Large intestine (tissue), 12 donors: ENCODE measurements around the gene LIPN. TPM values are rescaled to one million over a fixed set of nuclear protein-coding genes. Genes with fewer than 3 reads are reported as not detected.
"Not testable (repeated sequence)": the region's sequence is repeated elsewhere in the genome, so short reads cannot be mapped to it uniquely, and the experiment has no call there.

Experiments
- DNase-seq, 2 donors: peaks; one replicate each; pipeline versions ENCODE4 v3.0.0 to v3.0.0-alpha.2; 2013
- H3K27ac ChIP-seq: one replicate; pipeline ENCODE4 v1.5.1; 2013; ENCODE audit warnings: low read length
- H3K27me3 ChIP-seq: 2 replicates; pipeline ENCODE4 v1.6.1; 2013; ENCODE audit warnings: low read length; ENCODE audit not compliant: control insufficient read depth, insufficient read depth
- H3K36me3 ChIP-seq: 2 replicates; pipeline ENCODE4 v1.6.1; 2013; ENCODE audit warnings: low read length; ENCODE audit not compliant: control insufficient read depth, insufficient read depth
- H3K4me1 ChIP-seq: one replicate; pipeline ENCODE4 v1.6.1; 2013; ENCODE audit warnings: low read length; ENCODE audit not compliant: control insufficient read depth, insufficient read depth
- H3K4me3 ChIP-seq: one replicate; pipeline ENCODE4 v1.5.1; 2013; ENCODE audit warnings: low read length
- H3K9me3 ChIP-seq: one replicate; pipeline ENCODE4 v1.6.1; 2013; ENCODE audit warnings: mild to moderate bottlenecking, low read depth, low read length, moderate library complexity; ENCODE audit not compliant: control insufficient read depth
- WGBS: methylation state at CpG from one replicate; pipeline ENCODE4 v1.1.5; 2013; ENCODE audit warnings: low lambda C conversion rate; ENCODE audit not compliant: insufficient coverage; 5-methylcytosine and 5-hydroxymethylcytosine counted together
- long read RNA-seq, 11 donors: transcript quantifications; one replicate each; lab custom pipeline, GENCODE V29; 2026
- polyA plus RNA-seq: library from polyadenylated mRNA; unstranded; fragments of 120-200 nt; gene quantifications from one replicate; pipeline ENCODE4 v1.2.1, GENCODE V29; 2013

Gene LIPN
- polyA plus RNA-seq = not detected
- long read RNA-seq, donor 1 = 0 reads
- long read RNA-seq, donor 2 = 0 reads
- long read RNA-seq, donor 3 = 0 reads
- long read RNA-seq, donor 4 = 0 reads
- long read RNA-seq, donor 5 = 0 reads
- long read RNA-seq, donor 6 = 0 reads
- long read RNA-seq, donor 7 = 0 reads
- long read RNA-seq, donor 8 = 0 reads
- long read RNA-seq, donor 9 = 0 reads
- long read RNA-seq, donor 10 = 0 reads
- long read RNA-seq, donor 11 = 0 reads

GRCh38 chr10:88759366-88760101 is at the start of gene LIPN:
TSS of gene LIPN (plus strand) at chr10:88760020. CDS start at chr10:88761406, 1,386 bp downstream.
- no peaks in the 10 kb centered on the region for H3K36me3 ChIP-seq
- no peaks in the 10 kb centered on the region for H3K9me3 ChIP-seq
- no peaks in the 10 kb centered on the region for H3K27me3 ChIP-seq
- no peak within 1 kb of the TSS for H3K27ac ChIP-seq
- WGBS = 100% methylated on average over 1 of the region's 7 CpGs
- no peak for DNase-seq
- no peak within 1 kb of the TSS for H3K4me3 ChIP-seq
- no peaks in the 10 kb centered on the region for H3K4me1 ChIP-seq

GRCh38 chr10:88715517-88715916 is 44.3 kb upstream of the LIPN start:
- Histone ChIP-seq H3K27me3 (no peaks in the 10 kb centered on the region), H3K4me3 (no peak overlapping the region), H3K9me3 (no peaks in the 10 kb centered on the region), H3K4me1 (no peaks in the 10 kb centered on the region), H3K36me3 (no peaks in the 10 kb centered on the region), H3K27ac (no peak overlapping the region)
- no peak for DNase-seq
- WGBS = 92% methylated on average over 1 of the region's 1 CpG

- no peak for DNase-seq
- Histone ChIP-seq H3K4me3 (no peak overlapping the region), H3K9me3 (no peaks in the 10 kb centered on the region), H3K4me1 (no peaks in the 10 kb centered on the region), H3K27ac (no peak overlapping the region), H3K27me3 (no peaks in the 10 kb centered on the region), H3K36me3 (no peaks in the 10 kb centered on the region)
- WGBS = no CpG with 5 or more reads among the region's 4 CpGs
These were observed 38.4 kb upstream of the LIPN start for GRCh38 chr10:88721392-88721791.

- Histone ChIP-seq H3K27ac (no peak overlapping the region), H3K9me3 (no peaks in the 10 kb centered on the region), H3K4me1 (no peaks in the 10 kb centered on the region), H3K27me3 (no peaks in the 10 kb centered on the region), H3K36me3 (no peaks in the 10 kb centered on the region), H3K4me3 (no peak overlapping the region)
- no peak for DNase-seq
- 14% methylated on average over 1 of the region's 1 CpG for whole genome bisulfite sequencing
These were observed 34.0 kb upstream of the LIPN start for GRCh38 chr10:88725798-88726197.

GRCh38 chr10:88728107-88728763 is 31.6 kb upstream of the LIPN start:
- H3K4me3 ChIP-seq = no peak overlapping the region
- H3K27me3 ChIP-seq = no peaks in the 10 kb centered on the region
- H3K27ac ChIP-seq = no peak overlapping the region
- H3K9me3 ChIP-seq = no peaks in the 10 kb centered on the region
- no peaks in the 10 kb centered on the region for H3K4me1 ChIP-seq
- H3K36me3 ChIP-seq = no peaks in the 10 kb centered on the region
- no CpG with 5 or more reads among the region's 30 CpGs for WGBS
- no peak for DNase-seq

GRCh38 chr10:88730864-88731263 is 29.0 kb upstream of the LIPN start:
- H3K4me1 ChIP-seq = no peaks in the 10 kb centered on the region
- no peak overlapping the region for H3K27ac ChIP-seq
- H3K36me3 ChIP-seq = no peaks in the 10 kb centered on the region
- no peak overlapping the region for H3K4me3 ChIP-seq
- no peaks in the 10 kb centered on the region for H3K27me3 ChIP-seq
- 83% methylated on average over 2 of the region's 4 CpGs for WGBS
- DNase-seq = no peak
- H3K9me3 ChIP-seq = no peaks in the 10 kb centered on the region

GRCh38 chr10:88731296-88731695 is 28.5 kb upstream of the LIPN start:
- DNase-seq = peak in 1 of 2 donors; percentile 38
- 60% methylated on average over 1 of the region's 6 CpGs for WGBS
- H3K4me3 ChIP-seq = no peak overlapping the region

GRCh38 chr10:88733215-88733614 is 26.6 kb upstream of the LIPN start:
- DNase-seq = no peak
- WGBS = no CpG with 5 or more reads among the region's 2 CpGs
- H3K27ac ChIP-seq = no peak overlapping the region

More at GRCh38 chr10:88731296-88731695, 28.5 kb upstream of the LIPN start:
- H3K27ac ChIP-seq = no peak overlapping the region
- H3K9me3 ChIP-seq = no peaks in the 10 kb centered on the region
- no peaks in the 10 kb centered on the region for H3K27me3 ChIP-seq
- no peaks in the 10 kb centered on the region for H3K36me3 ChIP-seq
- no peaks in the 10 kb centered on the region for H3K4me1 ChIP-seq

GRCh38 chr10:88735661-88736060 is 24.2 kb upstream of the LIPN start:
- Histone ChIP-seq H3K4me1 (no peaks in the 10 kb centered on the region), H3K27ac (no peak overlapping the region), H3K27me3 (no peaks in the 10 kb centered on the region), H3K36me3 (no peaks in the 10 kb centered on the region), H3K9me3 (no peaks in the 10 kb centered on the region), H3K4me3 (no peak overlapping the region)
- WGBS = no CpG with 5 or more reads among the region's 1 CpG
- DNase-seq = no peak

More at GRCh38 chr10:88733215-88733614, 26.6 kb upstream of the LIPN start:
- Histone ChIP-seq H3K36me3 (no peaks in the 10 kb centered on the region), H3K27me3 (no peaks in the 10 kb centered on the region), H3K4me1 (no peaks in the 10 kb centered on the region), H3K9me3 (no peaks in the 10 kb centered on the region), H3K4me3 (no peak overlapping the region)

- H3K27ac ChIP-seq, H3K27me3 ChIP-seq, H3K4me3 ChIP-seq, H3K4me1 ChIP-seq, H3K36me3 ChIP-seq, DNase-seq, H3K9me3 ChIP-seq: not testable (repeated sequence)
- WGBS = no CpG with 5 or more reads among the region's 5 CpGs
These were observed 17.9 kb upstream of the LIPN start for GRCh38 chr10:88741921-88742320.
